Trophoblast cell (in vitro differentiated cells and primary cell): ENCODE results near the gene TSC1. TPM values are rescaled to one million over a fixed set of nuclear protein-coding genes. Genes with fewer than 3 reads are reported as not detected.

Source experiments
- DNase-seq, 2 donors: peaks; one replicate each; pipeline ENCODE4 v3.0.0-alpha.2; 2016
- H2AFZ ChIP-seq: 2 replicates; pipeline ENCODE4 v1.6.1; 2013; ENCODE audit warnings: low read length, moderate library complexity, mild to moderate bottlenecking; ENCODE audit not compliant: insufficient read depth, poor library complexity
- H2AK5ac ChIP-seq: 2 replicates; pipeline ENCODE4 v1.6.1; 2013; ENCODE audit warnings: mild to moderate bottlenecking, low read length
- H2BK120ac ChIP-seq: 2 replicates; pipeline ENCODE4 v1.6.1; 2013; ENCODE audit warnings: low read length, mild to moderate bottlenecking, moderate library complexity; ENCODE audit not compliant: insufficient read depth, poor library complexity
- H2BK12ac ChIP-seq: 2 replicates; pipeline ENCODE4 v1.6.1; 2013; ENCODE audit warnings: mild to moderate bottlenecking, low read length, moderate library complexity
- H2BK5ac ChIP-seq: 2 replicates; pipeline ENCODE4 v1.6.1; 2013; ENCODE audit warnings: low read length, low read depth, moderate library complexity, mild to moderate bottlenecking; ENCODE audit not compliant: poor library complexity
- H3K14ac ChIP-seq: 2 replicates; pipeline ENCODE4 v1.6.1; 2013; ENCODE audit warnings: mild to moderate bottlenecking, low read length
- H3K18ac ChIP-seq: 2 replicates; pipeline ENCODE4 v1.6.1; 2013; ENCODE audit warnings: mild to moderate bottlenecking, low read length
- H3K23ac ChIP-seq: 2 replicates; pipeline ENCODE4 v1.6.1; 2013; ENCODE audit warnings: low read length
- H3K27ac ChIP-seq: 2 replicates; pipeline ENCODE4 v1.5.1; 2013; ENCODE audit warnings: low read depth, mild to moderate bottlenecking, inconsistent platforms, low read length, moderate library complexity
- H3K27me3 ChIP-seq: 2 replicates; pipeline ENCODE4 v1.6.1; 2013; ENCODE audit warnings: inconsistent platforms, mild to moderate bottlenecking, low read length, moderate library complexity; ENCODE audit not compliant: insufficient read depth
- H3K36me3 ChIP-seq, 2 experiments: 1 replicate in 1 of 2; 2 replicates in 1 of 2; pipeline ENCODE4 v1.6.1; 2013; ENCODE audit warnings: low read length in 2 of 2, mild to moderate bottlenecking in 2 of 2, moderate library complexity in 1 of 2; ENCODE audit not compliant: insufficient read depth in 2 of 2, control insufficient read depth in 1 of 2
- H3K4ac ChIP-seq: 2 replicates; pipeline ENCODE4 v1.6.1; 2013; ENCODE audit warnings: low read depth, mild to moderate bottlenecking, low read length, moderate library complexity
- H3K4me1 ChIP-seq, 2 experiments: 1 replicate in 1 of 2; 2 replicates in 1 of 2; pipeline ENCODE4 v1.6.1; 2013; ENCODE audit warnings: low read length in 2 of 2, mild to moderate bottlenecking in 2 of 2, moderate library complexity in 1 of 2; ENCODE audit not compliant: insufficient read depth in 2 of 2, control insufficient read depth in 1 of 2
- H3K4me2 ChIP-seq: 2 replicates; pipeline ENCODE4 v1.6.1; 2013; ENCODE audit warnings: inconsistent platforms, mild to moderate bottlenecking, low read length, moderate library complexity
- H3K4me3 ChIP-seq: 2 replicates; pipeline ENCODE4 v1.5.1; 2013; ENCODE audit warnings: mild to moderate bottlenecking, low read depth, low read length, inconsistent platforms
- H3K79me1 ChIP-seq: one replicate; pipeline ENCODE4 v1.6.1; 2013; ENCODE audit warnings: low read length
- H3K79me2 ChIP-seq: 2 replicates; pipeline ENCODE4 v1.6.1; 2013; ENCODE audit warnings: low read length, mild to moderate bottlenecking; ENCODE audit not compliant: control insufficient read depth, insufficient read depth, poor library complexity
- H3K9ac ChIP-seq: 2 replicates; pipeline ENCODE4 v1.6.1; 2013; ENCODE audit warnings: mild to moderate bottlenecking, low read length
- H3K9me3 ChIP-seq: 2 replicates; pipeline ENCODE4 v1.6.1; 2013; ENCODE audit warnings: low read depth, mild to moderate bottlenecking, control low read depth, inconsistent platforms, low read length; ENCODE audit not compliant: insufficient read depth
- H4K12ac ChIP-seq: 2 replicates; pipeline ENCODE4 v1.6.1; 2013; ENCODE audit warnings: low read depth, mild to moderate bottlenecking, low read length, moderate library complexity
- H4K8ac ChIP-seq: 2 replicates; pipeline ENCODE4 v1.6.1; 2013; ENCODE audit warnings: low read depth, mild to moderate bottlenecking, low read length, moderate library complexity
- H4K91ac ChIP-seq: one replicate; pipeline ENCODE4 v1.6.1; 2013; ENCODE audit warnings: low read depth, mild to moderate bottlenecking, low read length, moderate library complexity
- WGBS: extraction: QIAGEN DNeasy Blood & Tissue Kit; methylation state at CpG from one replicate; pipeline ENCODE4 v1.1.7; 2013; ENCODE audit warnings: missing lambda C conversion rate; ENCODE audit not compliant: insufficient read length, insufficient coverage; ENCODE audit errors: extremely low coverage; 5-methylcytosine and 5-hydroxymethylcytosine counted together
- polyA plus RNA-seq: library from polyadenylated mRNA; stranded (reverse); fragments of 200-250 nt; gene quantifications from 2 replicates; pipeline ENCODE4 v1.2.3, GENCODE V29; 2013

TSC1 gene
- 31.8 and 32.6 TPM in 2 replicates for polyA plus RNA-seq

GRCh38 chr9:132944294-132945185 is at the start of gene TSC1:
TSC1 (minus strand) TSS chr9:132944616; CDS start chr9:132928872, 15,744 bp downstream.
- Histone ChIP-seq H3K27me3 (no peaks in the 10 kb centered on the region), H3K36me3 (no peaks in the 10 kb centered on the region), H4K12ac (peak within 1 kb of the TSS; percentile 67), H3K14ac (peak within 1 kb of the TSS; percentile 93), H2BK5ac (peak within 1 kb of the TSS; percentile 100), H2AK5ac (peak within 1 kb of the TSS; percentile 72), H2AFZ (peak within 1 kb of the TSS; percentile 63), H3K27ac (peak within 1 kb of the TSS; percentile 82), H3K23ac (no peak within 1 kb of the TSS), H3K79me1 (peaks cover 11% of the 10 kb centered on the region), H3K4me1 (peaks cover 11 to 17% of the 10 kb centered on the region in 2 experiments), H4K8ac (peak within 1 kb of the TSS; percentile 99), H3K4me3 (peak within 1 kb of the TSS; percentile 96), H3K4me2 (peak within 1 kb of the TSS; percentile 80), H3K9ac (peak within 1 kb of the TSS; percentile 89), H4K91ac (peak within 1 kb of the TSS; percentile 97), H3K4ac (peak within 1 kb of the TSS; percentile 97), H3K79me2 (peaks cover 10% of the 10 kb centered on the region), H3K9me3 (no peaks in the 10 kb centered on the region), H2BK12ac (peak within 1 kb of the TSS; percentile 74), H3K18ac (peak within 1 kb of the TSS; percentile 89), H2BK120ac (peak within 1 kb of the TSS; percentile 91)
- WGBS: no CpG with 5 or more reads among the region's 72 CpGs
- DNase-seq: peak; percentile 90 to 97

- no peak for DNase-seq
- no peak overlapping the region for H2BK120ac ChIP-seq
- H3K9ac ChIP-seq: no peak overlapping the region
- no peak overlapping the region for H2BK12ac ChIP-seq
- H3K79me1 ChIP-seq: no peaks in the 10 kb centered on the region
- H3K4me1 ChIP-seq: peaks cover 0 to 9% of the 10 kb centered on the region in 2 experiments
- H3K18ac ChIP-seq: no peak overlapping the region
- no peak overlapping the region for H3K4me3 ChIP-seq
- H3K27ac ChIP-seq: no peak overlapping the region
- H3K27me3 ChIP-seq: no peaks in the 10 kb centered on the region
- no peak overlapping the region for H3K23ac ChIP-seq
- no peak overlapping the region for H4K12ac ChIP-seq
- no peaks in the 10 kb centered on the region for H3K79me2 ChIP-seq
- H2AK5ac ChIP-seq: no peak overlapping the region
- H3K4ac ChIP-seq: no peak overlapping the region
- no peak overlapping the region for H2AFZ ChIP-seq
- H3K36me3 ChIP-seq: no peaks in the 10 kb centered on the region
- H3K4me2 ChIP-seq: no peak overlapping the region
- H3K9me3 ChIP-seq: peaks cover 2% of the 10 kb centered on the region
- WGBS: no CpG with 5 or more reads among the region's 14 CpGs
- peak overlapping the region; percentile 3 for H4K91ac ChIP-seq
- no peak overlapping the region for H3K14ac ChIP-seq
- H4K8ac ChIP-seq: peak overlapping the region; percentile 32
- H2BK5ac ChIP-seq: no peak overlapping the region
Observed at GRCh38 chr9:132993511-132993939, 49.1 kb upstream of the TSC1 start.

- Histone ChIP-seq H3K27ac (no peak overlapping the region), H2BK5ac (no peak overlapping the region), H3K27me3 (no peaks in the 10 kb centered on the region), H3K79me1 (no peaks in the 10 kb centered on the region), H3K4me3 (no peak overlapping the region), H3K4me2 (no peak overlapping the region), H4K12ac (no peak overlapping the region), H3K18ac (no peak overlapping the region), H2BK120ac (no peak overlapping the region), H2AK5ac (no peak overlapping the region), H2BK12ac (no peak overlapping the region), H3K4ac (no peak overlapping the region), H3K4me1 (peaks cover 0 to 9% of the 10 kb centered on the region in 2 experiments), H3K9ac (no peak overlapping the region), H3K36me3 (no peaks in the 10 kb centered on the region), H2AFZ (no peak overlapping the region), H3K23ac (no peak overlapping the region), H4K8ac (no peak overlapping the region), H4K91ac (no peak overlapping the region), H3K14ac (no peak overlapping the region), H3K9me3 (peaks cover 2% of the 10 kb centered on the region), H3K79me2 (no peaks in the 10 kb centered on the region)
- no peak for DNase-seq
- WGBS: no CpG with 5 or more reads among the region's 16 CpGs
Observed at GRCh38 chr9:132991351-132992300, 47.2 kb upstream of the TSC1 start.

- H3K36me3 ChIP-seq: no peaks in the 10 kb centered on the region
- no peak overlapping the region for H4K91ac ChIP-seq
- no peak overlapping the region for H4K12ac ChIP-seq
- no peak overlapping the region for H3K18ac ChIP-seq
- WGBS: no CpG with 5 or more reads among the region's 14 CpGs
- H3K4me1 ChIP-seq: peaks cover 0 to 9% of the 10 kb centered on the region in 2 experiments
- H2BK120ac ChIP-seq: no peak overlapping the region
- H3K14ac ChIP-seq: no peak overlapping the region
- no peak overlapping the region for H2BK12ac ChIP-seq
- no peak overlapping the region for H3K4me3 ChIP-seq
- H3K9me3 ChIP-seq: peaks cover 2% of the 10 kb centered on the region
- H2BK5ac ChIP-seq: no peak overlapping the region
- H3K79me1 ChIP-seq: no peaks in the 10 kb centered on the region
- H3K79me2 ChIP-seq: no peaks in the 10 kb centered on the region
- no peak for DNase-seq
- no peak overlapping the region for H3K9ac ChIP-seq
- no peak overlapping the region for H3K4ac ChIP-seq
- no peak overlapping the region for H3K27ac ChIP-seq
- no peak overlapping the region for H2AK5ac ChIP-seq
- no peaks in the 10 kb centered on the region for H3K27me3 ChIP-seq
- H3K4me2 ChIP-seq: no peak overlapping the region
- H3K23ac ChIP-seq: no peak overlapping the region
- no peak overlapping the region for H4K8ac ChIP-seq
- H2AFZ ChIP-seq: no peak overlapping the region
Observed at GRCh38 chr9:132990781-132991180, 46.4 kb upstream of the TSC1 start.
